Measurements from ENCODE around the gene RPA1. TPM values are rescaled to one million over a fixed set of nuclear protein-coding genes. Genes with fewer than 3 reads are reported as not detected.

RPA1 gene
- total RNA-seq, 3 donors from 2014 or later (not counting 1 experiment from before 2014, with no cell fraction given), result 70.9 to 101 (median 98.9) TPM

DNA sequence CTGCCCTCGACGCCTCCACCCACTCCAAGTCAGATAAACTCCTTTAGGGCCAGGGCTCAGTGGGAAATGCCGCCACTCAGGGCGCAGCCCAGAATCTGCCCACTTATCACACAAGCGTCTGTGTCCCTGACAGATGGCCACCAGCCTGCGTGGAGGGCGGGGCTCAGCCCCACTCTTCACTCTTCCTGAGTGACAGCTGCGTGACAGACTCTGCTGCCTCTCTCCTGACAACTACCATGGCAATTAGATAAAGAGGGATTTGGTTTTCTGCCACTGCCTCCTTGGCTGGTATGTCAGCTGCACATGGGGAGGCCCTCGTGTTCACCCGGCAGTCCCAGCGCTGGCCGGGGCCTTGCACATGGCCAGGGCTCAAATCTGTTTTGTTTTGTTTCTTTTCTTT is 99.2 kb downstream of the RPA1 start:
- no peak for DNase-seq
- Mint-ChIP-seq H3K4me1 (no peaks in the 10 kb centered on the region), H3K27ac (no peak overlapping the region), H3K36me3 (no peaks in the 10 kb centered on the region), H3K4me3 (no peak overlapping the region), H3K27me3 (ENCODE audit: low read depth in 2 of 2) (peaks cover 0 to 6% of the 10 kb centered on the region in 2 donors), H3K9me3 (no peaks in the 10 kb centered on the region)
- no peaks in the 10 kb centered on the region for H3K9me3 ChIP-seq (ENCODE audit: control insufficient read depth, insufficient read depth, low read length)
- WGBS (ENCODE audit: insufficient coverage), result 77% methylated on average over 11 of the region's 12 CpGs
- ATAC-seq, result no peak
- H3K36me3 ChIP-seq (ENCODE audit: control insufficient read depth, insufficient read depth, low read length), result no peaks in the 10 kb centered on the region
- no peaks in the 10 kb centered on the region for H3K27me3 ChIP-seq (ENCODE audit: control insufficient read depth, insufficient read depth, low read length)
- H3K4me1 ChIP-seq (ENCODE audit: control insufficient read depth, insufficient read depth, low read length), result no peaks in the 10 kb centered on the region
- TF ChIP-seq, protein P1, sequence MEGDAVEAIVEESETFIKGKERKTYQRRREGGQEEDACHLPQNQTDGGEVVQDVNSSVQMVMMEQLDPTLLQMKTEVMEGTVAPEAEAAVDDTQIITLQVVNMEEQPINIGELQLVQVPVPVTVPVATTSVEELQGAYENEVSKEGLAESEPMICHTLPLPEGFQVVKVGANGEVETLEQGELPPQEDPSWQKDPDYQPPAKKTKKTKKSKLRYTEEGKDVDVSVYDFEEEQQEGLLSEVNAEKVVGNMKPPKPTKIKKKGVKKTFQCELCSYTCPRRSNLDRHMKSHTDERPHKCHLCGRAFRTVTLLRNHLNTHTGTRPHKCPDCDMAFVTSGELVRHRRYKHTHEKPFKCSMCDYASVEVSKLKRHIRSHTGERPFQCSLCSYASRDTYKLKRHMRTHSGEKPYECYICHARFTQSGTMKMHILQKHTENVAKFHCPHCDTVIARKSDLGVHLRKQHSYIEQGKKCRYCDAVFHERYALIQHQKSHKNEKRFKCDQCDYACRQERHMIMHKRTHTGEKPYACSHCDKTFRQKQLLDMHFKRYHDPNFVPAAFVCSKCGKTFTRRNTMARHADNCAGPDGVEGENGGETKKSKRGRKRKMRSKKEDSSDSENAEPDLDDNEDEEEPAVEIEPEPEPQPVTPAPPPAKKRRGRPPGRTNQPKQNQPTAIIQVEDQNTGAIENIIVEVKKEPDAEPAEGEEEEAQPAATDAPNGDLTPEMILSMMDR (IDR thresholded peaks at IDR 0.05), result no peak
- no peak overlapping the region for H3K4me3 ChIP-seq (ENCODE audit: low read length)
- no peak overlapping the region for H3K27ac ChIP-seq (ENCODE audit: low read length)
- intact Hi-C loops (cut with micrococcal nuclease), result no loop called here

DNA sequence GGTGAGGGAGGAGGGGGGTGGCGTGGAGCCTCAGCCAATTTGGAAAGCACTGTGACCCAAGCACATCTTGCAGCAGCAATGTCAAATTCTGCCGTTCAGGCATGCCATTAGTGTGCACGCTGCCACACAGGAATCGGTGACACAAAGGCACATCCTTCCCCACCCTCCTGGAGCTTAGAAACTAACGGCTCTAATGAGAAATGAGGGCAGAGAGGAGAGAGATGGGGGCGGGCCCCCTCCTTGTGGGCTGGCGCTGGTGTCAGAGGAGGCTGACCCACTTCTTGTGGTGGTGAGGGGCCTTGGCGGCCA is 100.5 kb downstream of the RPA1 start:
- no peaks in the 10 kb centered on the region for H3K4me1 Mint-ChIP-seq
- 56% methylated on average over 7 of the region's 8 CpGs for WGBS (ENCODE audit: insufficient coverage)
- no peaks in the 10 kb centered on the region for H3K4me1 ChIP-seq (ENCODE audit: control insufficient read depth, insufficient read depth, low read length)
- DNase-seq (no peak), ATAC-seq (no peak)
- TF ChIP-seq, protein P1 (IDR thresholded peaks at IDR 0.05), result no peak
- H3K27me3 Mint-ChIP-seq (ENCODE audit: low read depth in 2 of 2), result peaks cover 0 to 6% of the 10 kb centered on the region in 2 donors
- no peaks in the 10 kb centered on the region for H3K36me3 Mint-ChIP-seq
- H3K27ac Mint-ChIP-seq, result no peak overlapping the region
- H3K36me3 ChIP-seq (ENCODE audit: control insufficient read depth, insufficient read depth, low read length), result no peaks in the 10 kb centered on the region
- H3K27ac ChIP-seq (ENCODE audit: low read length), result no peak overlapping the region
- no peaks in the 10 kb centered on the region for H3K9me3 ChIP-seq (ENCODE audit: control insufficient read depth, insufficient read depth, low read length)
- intact Hi-C loops (cut with micrococcal nuclease), result no loop called here
- H3K4me3 Mint-ChIP-seq, result no peak overlapping the region
- H3K27me3 ChIP-seq (ENCODE audit: control insufficient read depth, insufficient read depth, low read length), result no peaks in the 10 kb centered on the region
- no peak overlapping the region for H3K4me3 ChIP-seq (ENCODE audit: low read length)
- no peaks in the 10 kb centered on the region for H3K9me3 Mint-ChIP-seq

DNA sequence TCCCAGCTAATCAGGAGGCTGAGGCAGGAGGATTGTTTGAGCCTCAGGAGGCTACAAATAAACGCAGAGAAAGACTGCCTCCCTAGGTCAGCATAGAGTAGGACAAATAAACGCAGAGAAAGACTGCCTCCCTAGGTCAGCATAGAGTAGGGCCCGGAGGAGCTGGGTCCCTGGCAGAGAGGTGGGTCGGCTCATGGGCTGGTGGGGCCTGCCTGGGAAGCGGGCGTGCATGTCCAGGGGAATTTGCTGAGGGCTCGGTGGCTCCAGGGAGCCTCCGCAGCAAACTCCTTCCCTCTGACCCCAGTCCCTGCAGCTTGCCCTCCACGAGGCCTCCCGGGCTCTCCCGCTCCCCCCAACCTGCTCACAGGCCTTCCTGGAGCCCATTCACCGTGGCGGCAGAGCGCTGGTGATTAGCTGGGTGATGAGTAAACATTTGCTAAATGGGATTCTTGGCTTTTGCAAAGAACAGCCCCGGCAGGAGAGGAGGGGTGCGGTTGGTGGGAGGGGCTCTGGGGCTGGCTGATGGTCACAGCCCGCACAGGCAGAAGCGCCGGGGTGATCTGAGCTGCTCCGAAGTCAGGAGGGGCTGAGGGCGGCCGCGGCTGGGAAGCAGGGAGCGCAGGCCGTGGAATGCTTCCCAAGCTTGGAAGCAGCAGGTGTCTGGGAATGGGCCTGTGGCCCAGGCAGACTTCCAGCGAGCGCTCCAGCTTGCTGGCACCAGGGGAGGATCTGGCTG is 102.2 kb downstream of the RPA1 start:
- H3K27me3 Mint-ChIP-seq (ENCODE audit: low read depth in 2 of 2), result peaks cover 0 to 4% of the 10 kb centered on the region in 2 donors
- ATAC-seq, result no peak

More for the DNA sequence above, 102.2 kb downstream of the RPA1 start:
- Mint-ChIP-seq H3K36me3 (no peaks in the 10 kb centered on the region), H3K9me3 (no peaks in the 10 kb centered on the region), H3K4me3 (no peak overlapping the region), H3K27ac (no peak overlapping the region), H3K4me1 (no peaks in the 10 kb centered on the region)
- H3K4me3 ChIP-seq (ENCODE audit: low read length), result no peak overlapping the region
- no peaks in the 10 kb centered on the region for H3K9me3 ChIP-seq (ENCODE audit: control insufficient read depth, insufficient read depth, low read length)
- H3K27me3 ChIP-seq (ENCODE audit: control insufficient read depth, insufficient read depth, low read length), result no peaks in the 10 kb centered on the region
- DNase-seq, result no peak
- 86% methylated on average over 27 of the region's 27 CpGs for WGBS (ENCODE audit: insufficient coverage)
- peaks cover 3% of the 10 kb centered on the region for H3K4me1 ChIP-seq (ENCODE audit: control insufficient read depth, insufficient read depth, low read length)
- H3K27ac ChIP-seq (ENCODE audit: low read length), result no peak overlapping the region
- TF ChIP-seq, protein P1 (IDR thresholded peaks at IDR 0.05), result no peak
- no peaks in the 10 kb centered on the region for H3K36me3 ChIP-seq (ENCODE audit: control insufficient read depth, insufficient read depth, low read length)
- intact Hi-C loops (cut with micrococcal nuclease), result no loop called here

Measured in natural killer cell (primary cell).